GM23248 (cell line): Measurements from ENCODE around the gene GFRA1.

Experiments
- EZH2 ChIP-seq: fragments of 200-600 bp; sonication (generic); IDR thresholded peaks from 2 replicates; pipeline ENCODE4 v1.6.1; 2018; ENCODE audit warnings: antibody characterized with exemption, mild to moderate bottlenecking; ENCODE audit not compliant: insufficient read depth, poor library complexity, severe bottlenecking
- EZH2phosphoT487 ChIP-seq: fragments of 200-600 bp; sonication (generic); IDR thresholded peaks from 2 replicates; pipeline ENCODE4 v1.6.1; 2018; ENCODE audit warnings: antibody characterized with exemption, moderate library complexity, mild to moderate bottlenecking, low read depth; ENCODE audit not compliant: insufficient read depth

- TF ChIP-seq EZH2phosphoT487 (no peak), EZH2 (no peak)
These were observed 15.0 kb upstream of the GFRA1 start for GRCh38 chr10:116287906-116288501.
